ENCODE measurements around the gene EXOC6B.

The EXOC6B gene

GRCh38 chr2:72750466-72750865 lies 75.4 kb downstream of the EXOC6B start:
- no peak for TF ChIP-seq TEAD4 (IDR thresholded peaks at IDR 0.05)
- TF ChIP-seq CEBPB (IDR thresholded peaks at IDR 0.05) = no peak
- no peak for TF ChIP-seq CREB1 (IDR thresholded peaks at IDR 0.05; ENCODE audit: low read depth)

GRCh38 chr2:72747344-72747743 lies 78.5 kb downstream of the EXOC6B start:
- no peak for TF ChIP-seq CREB1 (IDR thresholded peaks at IDR 0.05; ENCODE audit: low read depth)
- TF ChIP-seq FOXM1 (IDR thresholded peaks at IDR 0.05; ENCODE audit: borderline replicate concordance, low read depth) = no peak
- TF ChIP-seq NFIC (IDR thresholded peaks at IDR 0.05) = no peak
- TF ChIP-seq MAX (IDR thresholded peaks at IDR 0.05) = no peak
- no peak for TF ChIP-seq TEAD4 (IDR thresholded peaks at IDR 0.05)
- TF ChIP-seq CEBPB (IDR thresholded peaks at IDR 0.05) = no peak
- no peak for TF ChIP-seq YY1 (IDR thresholded peaks at IDR 0.05; ENCODE audit: low read depth)
- no peak for TF ChIP-seq EP300 (IDR thresholded peaks at IDR 0.05; ENCODE audit: borderline replicate concordance)

GRCh38 chr2:72745679-72746368 lies 80.0 kb downstream of the EXOC6B start:
- TF ChIP-seq RAD21 (IDR thresholded peaks at IDR 0.05; ENCODE audit: low read depth) (peak; percentile 72), TEAD4 (IDR thresholded peaks at IDR 0.05) (0 out of 2 replicates have a peak, but pooled peaks have one; percentile 12), NFIC (IDR thresholded peaks at IDR 0.05) (no peak), REST (IDR thresholded peaks at IDR 0.05; ENCODE audit: low read depth) (no peak)

- no peak for TF ChIP-seq MAX (IDR thresholded peaks at IDR 0.05)
- no peak for TF ChIP-seq YY1 (IDR thresholded peaks at IDR 0.05; ENCODE audit: low read depth)
- no peak for TF ChIP-seq NFIC (IDR thresholded peaks at IDR 0.05)
- TF ChIP-seq CEBPB (IDR thresholded peaks at IDR 0.05) = no peak
- TF ChIP-seq CREB1 (IDR thresholded peaks at IDR 0.05; ENCODE audit: low read depth) = no peak
- no peak for TF ChIP-seq ZBTB7A (IDR thresholded peaks at IDR 0.05; ENCODE audit: low read depth)
- TF ChIP-seq TEAD4 (IDR thresholded peaks at IDR 0.05) = no peak
- no peak for TF ChIP-seq FOXM1 (IDR thresholded peaks at IDR 0.05; ENCODE audit: borderline replicate concordance, low read depth)
- no peak for TF ChIP-seq USF1 (IDR thresholded peaks at IDR 0.05)
- no peak for TF ChIP-seq TAF1 (IDR thresholded peaks at IDR 0.05; ENCODE audit: low read depth)
- no peak for TF ChIP-seq EP300 (IDR thresholded peaks at IDR 0.05; ENCODE audit: borderline replicate concordance)
- no peak for TF ChIP-seq EGR1 (IDR thresholded peaks at IDR 0.05)
Measured at GRCh38 chr2:72744049-72744448, 81.8 kb downstream of the EXOC6B start.

- TF ChIP-seq CEBPB (IDR thresholded peaks at IDR 0.05) (no peak), CREB1 (IDR thresholded peaks at IDR 0.05; ENCODE audit: low read depth) (no peak), USF1 (IDR thresholded peaks at IDR 0.05) (no peak), YY1 (IDR thresholded peaks at IDR 0.05; ENCODE audit: low read depth) (no peak), TCF12 (IDR thresholded peaks at IDR 0.05; ENCODE audit: low read depth) (no peak), TAF1 (IDR thresholded peaks at IDR 0.05; ENCODE audit: low read depth) (no peak), EP300 (IDR thresholded peaks at IDR 0.05; ENCODE audit: borderline replicate concordance) (no peak), REST (IDR thresholded peaks at IDR 0.05; ENCODE audit: low read depth) (no peak), FOXM1 (IDR thresholded peaks at IDR 0.05; ENCODE audit: borderline replicate concordance, low read depth) (no peak), NFIC (IDR thresholded peaks at IDR 0.05) (no peak), RAD21 (IDR thresholded peaks at IDR 0.05; ENCODE audit: low read depth) (no peak), ZBTB7A (IDR thresholded peaks at IDR 0.05; ENCODE audit: low read depth) (no peak), EGR1 (IDR thresholded peaks at IDR 0.05) (no peak)
Measured at GRCh38 chr2:72743481-72743880, 82.4 kb downstream of the EXOC6B start.

GRCh38 chr2:72738096-72738495 lies 87.7 kb downstream of the EXOC6B start:
- TF ChIP-seq EGR1 (IDR thresholded peaks at IDR 0.05) (no peak), YY1 (IDR thresholded peaks at IDR 0.05; ENCODE audit: low read depth) (no peak), EP300 (IDR thresholded peaks at IDR 0.05; ENCODE audit: borderline replicate concordance) (no peak), REST (IDR thresholded peaks at IDR 0.05; ENCODE audit: low read depth) (no peak), CEBPB (IDR thresholded peaks at IDR 0.05) (no peak), CREB1 (IDR thresholded peaks at IDR 0.05; ENCODE audit: low read depth) (no peak)
